Panc1 (cell line): ENCODE data around the gene PHIP.

ENCODE experiments used
- POLR2AphosphoS5 ChIP-seq: IDR thresholded peaks from 2 replicates; pipeline ENCODE4 v1.6.1; 2012; ENCODE audit warnings: mild to moderate bottlenecking, low read depth, low read length, moderate library complexity
- TF ChIP-seq, protein P1 (sequence below): fragments of 450-650 bp; IDR thresholded peaks from 2 replicates; pipeline ENCODE4 v1.5.1; 2017; ENCODE audit warnings: mild to moderate bottlenecking
- TF ChIP-seq, protein P2 (sequence below), 2 experiments: IDR thresholded peaks; 2 replicates each; pipeline ENCODE4 v1.6.1; 2011 to 2012; ENCODE audit warnings: low read depth in 2 of 2, control low read depth in 1 of 2, low read length in 1 of 2, mild to moderate bottlenecking in 1 of 2, moderate library complexity in 1 of 2; ENCODE audit not compliant: insufficient read depth in 1 of 2

GRCh38 chr6:78967191-78967590 is 110.9 kb downstream of the PHIP start:
- TF ChIP-seq, protein P1, sequence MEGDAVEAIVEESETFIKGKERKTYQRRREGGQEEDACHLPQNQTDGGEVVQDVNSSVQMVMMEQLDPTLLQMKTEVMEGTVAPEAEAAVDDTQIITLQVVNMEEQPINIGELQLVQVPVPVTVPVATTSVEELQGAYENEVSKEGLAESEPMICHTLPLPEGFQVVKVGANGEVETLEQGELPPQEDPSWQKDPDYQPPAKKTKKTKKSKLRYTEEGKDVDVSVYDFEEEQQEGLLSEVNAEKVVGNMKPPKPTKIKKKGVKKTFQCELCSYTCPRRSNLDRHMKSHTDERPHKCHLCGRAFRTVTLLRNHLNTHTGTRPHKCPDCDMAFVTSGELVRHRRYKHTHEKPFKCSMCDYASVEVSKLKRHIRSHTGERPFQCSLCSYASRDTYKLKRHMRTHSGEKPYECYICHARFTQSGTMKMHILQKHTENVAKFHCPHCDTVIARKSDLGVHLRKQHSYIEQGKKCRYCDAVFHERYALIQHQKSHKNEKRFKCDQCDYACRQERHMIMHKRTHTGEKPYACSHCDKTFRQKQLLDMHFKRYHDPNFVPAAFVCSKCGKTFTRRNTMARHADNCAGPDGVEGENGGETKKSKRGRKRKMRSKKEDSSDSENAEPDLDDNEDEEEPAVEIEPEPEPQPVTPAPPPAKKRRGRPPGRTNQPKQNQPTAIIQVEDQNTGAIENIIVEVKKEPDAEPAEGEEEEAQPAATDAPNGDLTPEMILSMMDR, result no peak
- no peak for TF ChIP-seq POLR2AphosphoS5
- TF ChIP-seq, protein P2, sequence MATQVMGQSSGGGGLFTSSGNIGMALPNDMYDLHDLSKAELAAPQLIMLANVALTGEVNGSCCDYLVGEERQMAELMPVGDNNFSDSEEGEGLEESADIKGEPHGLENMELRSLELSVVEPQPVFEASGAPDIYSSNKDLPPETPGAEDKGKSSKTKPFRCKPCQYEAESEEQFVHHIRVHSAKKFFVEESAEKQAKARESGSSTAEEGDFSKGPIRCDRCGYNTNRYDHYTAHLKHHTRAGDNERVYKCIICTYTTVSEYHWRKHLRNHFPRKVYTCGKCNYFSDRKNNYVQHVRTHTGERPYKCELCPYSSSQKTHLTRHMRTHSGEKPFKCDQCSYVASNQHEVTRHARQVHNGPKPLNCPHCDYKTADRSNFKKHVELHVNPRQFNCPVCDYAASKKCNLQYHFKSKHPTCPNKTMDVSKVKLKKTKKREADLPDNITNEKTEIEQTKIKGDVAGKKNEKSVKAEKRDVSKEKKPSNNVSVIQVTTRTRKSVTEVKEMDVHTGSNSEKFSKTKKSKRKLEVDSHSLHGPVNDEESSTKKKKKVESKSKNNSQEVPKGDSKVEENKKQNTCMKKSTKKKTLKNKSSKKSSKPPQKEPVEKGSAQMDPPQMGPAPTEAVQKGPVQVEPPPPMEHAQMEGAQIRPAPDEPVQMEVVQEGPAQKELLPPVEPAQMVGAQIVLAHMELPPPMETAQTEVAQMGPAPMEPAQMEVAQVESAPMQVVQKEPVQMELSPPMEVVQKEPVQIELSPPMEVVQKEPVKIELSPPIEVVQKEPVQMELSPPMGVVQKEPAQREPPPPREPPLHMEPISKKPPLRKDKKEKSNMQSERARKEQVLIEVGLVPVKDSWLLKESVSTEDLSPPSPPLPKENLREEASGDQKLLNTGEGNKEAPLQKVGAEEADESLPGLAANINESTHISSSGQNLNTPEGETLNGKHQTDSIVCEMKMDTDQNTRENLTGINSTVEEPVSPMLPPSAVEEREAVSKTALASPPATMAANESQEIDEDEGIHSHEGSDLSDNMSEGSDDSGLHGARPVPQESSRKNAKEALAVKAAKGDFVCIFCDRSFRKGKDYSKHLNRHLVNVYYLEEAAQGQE (IDR thresholded peaks at IDR 0.05; ENCODE audit: insufficient read depth in 1 of 2, low read depth in 2 of 2, low read length in 1 of 2), result no peak
